Smooth muscle cell (in vitro differentiated cells): ENCODE data around the gene ODF4. TPM values are rescaled to one million over a fixed set of nuclear protein-coding genes. Genes with fewer than 3 reads are reported as not detected.

ENCODE experiments used
- DNase-seq: peaks from one replicate; lab custom pipeline; 2025; ENCODE audit not compliant: unreplicated experiment; lab: John Stamatoyannopoulos, UW
- H2AFZ ChIP-seq: fragments of 200-600 bp; sonication (generic); 2 replicates; pipeline ENCODE4 v1.6.0; 2016; ENCODE audit warnings: antibody characterized with exemption, low read depth, mild to moderate bottlenecking
- H3F3A ChIP-seq: fragments of 200-600 bp; sonication (generic); 2 replicates; pipeline ENCODE4 v1.6.0; 2017; ENCODE audit warnings: antibody characterized with exemption, low read depth
- H3K27ac ChIP-seq: fragments of 200-600 bp; sonication (generic); 2 replicates; pipeline ENCODE4 v1.5.1; 2016; ENCODE audit warnings: low read depth, mild to moderate bottlenecking
- H3K27me3 ChIP-seq: fragments of 200-600 bp; sonication (generic); 2 replicates; pipeline ENCODE4 v1.6.1; 2016; ENCODE audit warnings: low read depth, mild to moderate bottlenecking
- H3K36me3 ChIP-seq: fragments of 200-600 bp; sonication (generic); 2 replicates; pipeline ENCODE4 v1.5.1; 2016; ENCODE audit warnings: low read depth
- H3K4me1 ChIP-seq: fragments of 200-600 bp; sonication (generic); 2 replicates; pipeline ENCODE4 v1.5.1; 2016; ENCODE audit warnings: low read depth
- H3K4me2 ChIP-seq: fragments of 200-600 bp; sonication (generic); 2 replicates; pipeline ENCODE4 v1.6.0; 2016; ENCODE audit warnings: mild to moderate bottlenecking
- H3K4me3 ChIP-seq: fragments of 200-600 bp; sonication (generic); 2 replicates; pipeline ENCODE4 v1.5.1; 2016; ENCODE audit warnings: mild to moderate bottlenecking
- H3K79me2 ChIP-seq: fragments of 200-600 bp; sonication (generic); 2 replicates; pipeline ENCODE4 v1.6.0; 2016; ENCODE audit warnings: low read depth, mild to moderate bottlenecking
- H3K9ac ChIP-seq: fragments of 200-600 bp; sonication (generic); 2 replicates; pipeline ENCODE4 v1.6.0; 2016; ENCODE audit warnings: low read depth
- H3K9me3 ChIP-seq: fragments of 200-600 bp; sonication (generic); replicated peaks from 2 replicates; pipeline ENCODE4 v1.5.1; 2016; ENCODE audit warnings: low read depth
- H4K20me1 ChIP-seq: fragments of 200-600 bp; sonication (generic); 2 replicates; pipeline ENCODE4 v1.6.0; 2016; ENCODE audit warnings: low read depth
- CTCF ChIP-seq: fragments of 200-600 bp; sonication (generic); IDR thresholded peaks from 2 replicates; pipeline ENCODE4 v1.5.1; 2017; ENCODE audit warnings: borderline replicate concordance, mild to moderate bottlenecking, antibody characterized with exemption; ENCODE audit not compliant: insufficient read depth, poor library complexity, severe bottlenecking
- WGBS: methylation state at CpG from one replicate; pipeline ENCODE4 v1.1.7; 2016; ENCODE audit warnings: low lambda C conversion rate; 5-methylcytosine and 5-hydroxymethylcytosine counted together
- polyA plus RNA-seq: library from polyadenylated mRNA; unstranded; fragments of >200 nt; fragmentation: Nextera tagmentation; extraction: Ambion mirVana; gene quantifications from 2 replicates; pipeline ENCODE4 v1.2.1, GENCODE V29; 2016
- total RNA-seq: library from RNA; depleted of rRNA; stranded (reverse); fragments of >200 nt; gene quantifications from 2 replicates; pipeline ENCODE4 v1.2.3, GENCODE V29; 2014

The ODF4 gene
- total and polyA plus RNA-seq, 2 experiments from 2014 or later: not detected

- WGBS: 94% methylated on average over 9 of the region's 9 CpGs
- H3K36me3 ChIP-seq: no peaks in the 10 kb centered on the region
- H3K79me2 ChIP-seq: peaks cover 4% of the 10 kb centered on the region
- TF ChIP-seq CTCF: no peak
- no peaks in the 10 kb centered on the region for H3K9me3 ChIP-seq
- no peak overlapping the region for H2AFZ ChIP-seq
- H3K9ac ChIP-seq: no peak overlapping the region
- H3K4me2 ChIP-seq: peak overlapping the region; percentile 95
- no peaks in the 10 kb centered on the region for H3F3A ChIP-seq
- H3K27ac ChIP-seq: no peak overlapping the region
- peaks cover 9% of the 10 kb centered on the region for H3K4me1 ChIP-seq
- H3K27me3 ChIP-seq: no peaks in the 10 kb centered on the region
- no peak overlapping the region for H3K4me3 ChIP-seq
- no peak for DNase-seq
- no peaks in the 10 kb centered on the region for H4K20me1 ChIP-seq
Measured at GRCh38 chr17:8294361-8294760, 45.3 kb upstream of the ODF4 start.

- Histone ChIP-seq H3K4me2 (peak overlapping the region; percentile 95), H3K79me2 (no peaks in the 10 kb centered on the region), H3K27ac (no peak overlapping the region), H2AFZ (peak overlapping the region; percentile 86), H3F3A (no peaks in the 10 kb centered on the region), H3K9me3 (no peaks in the 10 kb centered on the region), H3K4me1 (peaks cover 7% of the 10 kb centered on the region), H3K36me3 (no peaks in the 10 kb centered on the region), H4K20me1 (no peaks in the 10 kb centered on the region), H3K9ac (no peak overlapping the region), H3K4me3 (peak overlapping the region; percentile 79), H3K27me3 (no peaks in the 10 kb centered on the region)
- TF ChIP-seq CTCF: no peak
- DNase-seq: no peak
- WGBS: 21% methylated on average over 15 of the region's 15 CpGs
Measured at GRCh38 chr17:8294814-8295316, 44.8 kb upstream of the ODF4 start.

- H3K27ac ChIP-seq: no peak overlapping the region
- H3K27me3 ChIP-seq: no peaks in the 10 kb centered on the region
- WGBS: 68% methylated on average over 3 of the region's 3 CpGs
- H3K9me3 ChIP-seq: no peaks in the 10 kb centered on the region
- no peaks in the 10 kb centered on the region for H3K4me1 ChIP-seq
- no peak overlapping the region for H3K4me3 ChIP-seq
- no peak overlapping the region for H3K9ac ChIP-seq
- H3K4me2 ChIP-seq: no peak overlapping the region
- H3K79me2 ChIP-seq: no peaks in the 10 kb centered on the region
- no peaks in the 10 kb centered on the region for H3F3A ChIP-seq
- no peak for TF ChIP-seq CTCF
- no peak for DNase-seq
- H2AFZ ChIP-seq: peak overlapping the region; percentile 62
- no peaks in the 10 kb centered on the region for H3K36me3 ChIP-seq
- no peaks in the 10 kb centered on the region for H4K20me1 ChIP-seq
Measured at GRCh38 chr17:8300226-8300625, 39.4 kb upstream of the ODF4 start.

- Histone ChIP-seq H3K4me2 (no peak overlapping the region), H3K27me3 (no peaks in the 10 kb centered on the region), H3K9me3 (no peaks in the 10 kb centered on the region), H2AFZ (peak overlapping the region; percentile 62), H3K27ac (no peak overlapping the region), H3K4me1 (no peaks in the 10 kb centered on the region), H3F3A (no peaks in the 10 kb centered on the region), H3K9ac (no peak overlapping the region), H4K20me1 (no peaks in the 10 kb centered on the region), H3K79me2 (no peaks in the 10 kb centered on the region), H3K4me3 (no peak overlapping the region), H3K36me3 (no peaks in the 10 kb centered on the region)
- TF ChIP-seq CTCF: peak; percentile 72
- no peak for DNase-seq
- 13% methylated on average over 8 of the region's 8 CpGs for whole genome bisulfite sequencing
Measured at GRCh38 chr17:8300627-8301242, 38.9 kb upstream of the ODF4 start.
